Breast epithelium (tissue), 3 donors: ENCODE results near the gene FOXF1.

Source experiments
- CTCF ChIP-seq, 3 donors: fragments of 450-650 bp; IDR thresholded peaks; one replicate each; pipeline ENCODE4 v1.5.1; 2016 to 2017; ENCODE audit warnings: antibody characterized with exemption in 3 of 3, mild to moderate bottlenecking in 3 of 3, moderate library complexity in 3 of 3
- POLR2A ChIP-seq: fragments of 450-650 bp; IDR thresholded peaks from one replicate; pipeline ENCODE4 v1.6.1; 2016; ENCODE audit warnings: antibody characterized with exemption, mild to moderate bottlenecking, moderate library complexity

DNA sequence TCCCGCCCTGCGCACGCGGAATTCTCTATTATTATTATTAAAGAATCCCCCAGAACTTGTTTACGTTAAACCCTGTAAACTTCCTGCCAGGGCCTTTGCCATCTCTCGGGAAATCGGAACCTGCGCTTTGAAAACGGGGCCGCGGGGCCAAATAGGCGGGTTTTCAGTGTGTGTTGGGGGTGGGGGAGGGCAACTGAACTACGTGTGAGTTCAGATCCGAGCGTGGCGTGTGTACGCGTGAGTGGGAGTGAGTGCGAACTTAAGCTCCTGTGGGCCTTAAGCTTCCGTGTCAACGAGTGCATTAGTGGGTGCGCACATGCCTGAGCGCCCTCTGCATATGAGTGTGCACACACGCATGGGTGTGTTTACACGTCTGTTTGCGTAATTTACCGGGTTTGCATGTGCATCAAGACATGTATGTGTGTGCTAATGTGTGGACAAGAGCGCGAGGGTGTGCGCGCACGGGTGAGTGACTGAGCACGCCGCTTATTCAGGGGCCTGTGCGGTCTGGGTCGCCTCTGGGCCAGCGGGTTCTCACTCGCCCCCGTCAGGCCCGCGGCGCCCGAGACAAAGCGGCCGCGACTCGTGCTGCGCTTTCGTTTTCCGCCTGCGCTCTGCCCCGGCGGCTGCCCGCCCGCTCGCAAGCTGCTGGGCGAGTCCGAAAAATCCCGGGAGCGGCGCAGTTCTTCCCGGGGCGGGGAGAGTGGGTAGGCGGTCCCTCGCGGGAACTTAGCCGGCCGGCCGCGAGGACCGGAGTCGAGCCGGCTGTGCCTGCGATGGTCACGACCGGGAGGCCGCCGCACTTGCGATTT, 1.2 kb upstream of the FOXF1 start:
- TF ChIP-seq POLR2A, result no peak
- no peak for TF ChIP-seq CTCF (IDR thresholded peaks at IDR 0.05)
